H9 (cell line): ENCODE data around the gene CREBRF. TPM values are rescaled to one million over a fixed set of nuclear protein-coding genes. Genes with fewer than 3 reads are reported as not detected.
A peak's percentile ranks its signal among the peaks of the same experiment; 100 is the strongest.

Experiments
- DNase-seq: peaks from one replicate; pipeline ENCODE4 v3.0.0-alpha.2; 2017
- H2AFZ ChIP-seq: one replicate; pipeline ENCODE4 v1.6.1; 2013; ENCODE audit warnings: mild to moderate bottlenecking, low read length, control low read depth, moderate library complexity
- H2AK5ac ChIP-seq: 2 replicates; pipeline ENCODE4 v1.6.1; 2013; ENCODE audit warnings: low read length, control low read depth, mixed read lengths; ENCODE audit not compliant: insufficient read length
- H2BK120ac ChIP-seq: one replicate; pipeline ENCODE4 v1.6.1; 2013; ENCODE audit warnings: low read depth, mild to moderate bottlenecking, low read length, control low read depth, inconsistent platforms; ENCODE audit not compliant: poor library complexity, severe bottlenecking
- H2BK12ac ChIP-seq: 2 replicates; pipeline ENCODE4 v1.6.1; 2013; ENCODE audit warnings: low read length, control low read depth, mixed read lengths, low read depth; ENCODE audit not compliant: insufficient read length
- H2BK15ac ChIP-seq: 2 replicates; pipeline ENCODE4 v1.6.1; 2013; ENCODE audit warnings: low read depth, low read length, control low read depth
- H2BK20ac ChIP-seq: one replicate; pipeline ENCODE4 v1.6.1; 2013; ENCODE audit warnings: low read depth, mild to moderate bottlenecking, low read length, control low read depth, inconsistent platforms; ENCODE audit not compliant: poor library complexity, severe bottlenecking
- H2BK5ac ChIP-seq: 2 replicates; pipeline ENCODE4 v1.6.1; 2013; ENCODE audit warnings: low read length, control low read depth, mixed read lengths; ENCODE audit not compliant: insufficient read length
- H3K14ac ChIP-seq: 2 replicates; pipeline ENCODE4 v1.6.1; 2013; ENCODE audit warnings: low read length, control low read depth; ENCODE audit not compliant: insufficient read depth
- H3K18ac ChIP-seq: 2 replicates; pipeline ENCODE4 v1.6.1; 2013; ENCODE audit warnings: low read depth, mild to moderate bottlenecking, mixed read lengths, low read length, control low read depth; ENCODE audit not compliant: insufficient read length
- H3K23ac ChIP-seq: 2 replicates; pipeline ENCODE4 v1.6.1; 2013; ENCODE audit warnings: low read length, control low read depth, mixed read lengths, low read depth; ENCODE audit not compliant: insufficient read length
- H3K23me2 ChIP-seq: 2 replicates; pipeline ENCODE4 v1.6.1; 2013; ENCODE audit warnings: low read depth, mild to moderate bottlenecking, mixed read lengths, low read length, control low read depth; ENCODE audit not compliant: insufficient read length, poor library complexity, severe bottlenecking
- H3K27ac ChIP-seq: 2 replicates; pipeline ENCODE4 v1.5.1; 2013; ENCODE audit warnings: low read length, control low read depth, mixed read lengths, low read depth; ENCODE audit not compliant: insufficient read length
- H3K27me3 ChIP-seq: 2 replicates; pipeline ENCODE4 v1.6.1; 2013; ENCODE audit warnings: low read length, control low read depth, inconsistent platforms; ENCODE audit not compliant: insufficient read depth
- H3K4ac ChIP-seq: 2 replicates; pipeline ENCODE4 v1.6.1; 2013; ENCODE audit warnings: low read depth, mild to moderate bottlenecking, control low read depth, inconsistent platforms, low read length, moderate library complexity
- H3K4me1 ChIP-seq: 2 replicates; pipeline ENCODE4 v1.6.1; 2013; ENCODE audit warnings: low read length, control low read depth, inconsistent platforms; ENCODE audit not compliant: insufficient read depth
- H3K4me2 ChIP-seq: 2 replicates; pipeline ENCODE4 v1.6.1; 2013; ENCODE audit warnings: low read length, control low read depth, mixed read lengths; ENCODE audit not compliant: insufficient read length, insufficient read depth
- H3K56ac ChIP-seq: 2 replicates; pipeline ENCODE4 v1.6.1; 2013; ENCODE audit warnings: low read depth, mild to moderate bottlenecking, mixed read lengths, low read length, control low read depth; ENCODE audit not compliant: insufficient read length
- H3K79me1 ChIP-seq: 2 replicates; pipeline ENCODE4 v1.6.1; 2013; ENCODE audit warnings: low read depth, mild to moderate bottlenecking, moderate library complexity, low read length, control low read depth, inconsistent platforms; ENCODE audit not compliant: insufficient read depth, poor library complexity, severe bottlenecking
- H3K79me2 ChIP-seq: 2 replicates; pipeline ENCODE4 v1.6.1; 2013; ENCODE audit warnings: low read length, control low read depth, inconsistent platforms; ENCODE audit not compliant: insufficient read depth
- H3K9ac ChIP-seq: 2 replicates; pipeline ENCODE4 v1.6.1; 2013; ENCODE audit warnings: low read length, control low read depth, mixed read lengths; ENCODE audit not compliant: insufficient read length; ENCODE audit errors: extremely low read depth
- H3K9me3 ChIP-seq: one replicate; pipeline ENCODE4 v1.6.1; 2013; ENCODE audit warnings: low read depth, low read length, inconsistent platforms; ENCODE audit not compliant: control insufficient read depth
- H3T11ph ChIP-seq: one replicate; pipeline ENCODE4 v1.6.1; 2013; ENCODE audit warnings: mild to moderate bottlenecking, low read length, control low read depth, inconsistent platforms
- H4K20me1 ChIP-seq: one replicate; pipeline ENCODE4 v1.6.1; 2013; ENCODE audit not compliant: control insufficient read depth, insufficient read length, insufficient read depth
- H4K5ac ChIP-seq: 2 replicates; pipeline ENCODE4 v1.6.1; 2013; ENCODE audit warnings: low read depth, mild to moderate bottlenecking, mixed read lengths, low read length, control low read depth; ENCODE audit not compliant: insufficient read length
- H4K8ac ChIP-seq: replicated peaks from 2 replicates; pipeline ENCODE4 v1.6.1; 2013; ENCODE audit warnings: low read length, control low read depth, mixed read lengths, low read depth; ENCODE audit not compliant: insufficient read length
- H4K91ac ChIP-seq: 2 replicates; pipeline ENCODE4 v1.6.1; 2013; ENCODE audit warnings: low read depth, mild to moderate bottlenecking, moderate library complexity, mixed read lengths, low read length, control low read depth; ENCODE audit not compliant: insufficient read length
- H3K27ac Mint-ChIP-seq, 3 experiments: 2 replicates in 2 of 3; 3 replicates in 1 of 3; pipeline ENCODE4 v1.8.0; 2020 to 2021; ENCODE audit warnings: mixed read lengths in 3 of 3, mild to moderate bottlenecking in 1 of 3, moderate library complexity in 1 of 3
- H3K27me3 Mint-ChIP-seq: 2 replicates; pipeline ENCODE4 v1.8.0; 2021; ENCODE audit warnings: low read depth, mild to moderate bottlenecking, moderate library complexity, mixed read lengths
- H3K36me3 Mint-ChIP-seq, 3 experiments: 2 replicates in 2 of 3; 3 replicates in 1 of 3; pipeline ENCODE4 v1.8.0; 2020 to 2021; ENCODE audit warnings: low read depth in 3 of 3, mixed read lengths in 3 of 3; ENCODE audit not compliant: insufficient read depth in 1 of 3
- H3K4me1 Mint-ChIP-seq, 2 experiments: 2 replicates each; pipeline ENCODE4 v1.8.0; 2020; ENCODE audit warnings: mixed read lengths in 2 of 2
- H3K4me3 Mint-ChIP-seq, 2 experiments: 2 replicates in 1 of 2; 3 replicates in 1 of 2; pipeline ENCODE4 v1.8.0; 2020 to 2021; ENCODE audit warnings: mild to moderate bottlenecking in 2 of 2, mixed read lengths in 2 of 2, moderate library complexity in 1 of 2
- H3K9me3 Mint-ChIP-seq, 2 experiments: 2 replicates in 1 of 2; 3 replicates in 1 of 2; pipeline ENCODE4 v1.8.0; 2020; ENCODE audit warnings: mild to moderate bottlenecking in 2 of 2, mixed read lengths in 2 of 2, moderate library complexity in 1 of 2
- CTCF ChIP-seq: fragments of 200-600 bp; sonication (generic); conservative IDR thresholded peaks from 3 replicates; pipeline ENCODE4 v1.8.0; 2021; ENCODE audit warnings: antibody characterized with exemption, mild to moderate bottlenecking
- WGBS: extraction: QIAGEN DNeasy Blood & Tissue Kit; methylation state at CpG from one replicate; pipeline ENCODE4 v1.1.7; 2013; ENCODE audit warnings: missing lambda C conversion rate, low lambda C conversion rate, mixed read lengths; ENCODE audit not compliant: insufficient read length; ENCODE audit errors: extremely low coverage; 5-methylcytosine and 5-hydroxymethylcytosine counted together
- total RNA-seq: library from RNA; stranded (reverse); gene quantifications from 2 replicates; pipeline ENCODE4 v1.2.1, GENCODE V29; 2021

Gene CREBRF
- total RNA-seq, 1 experiment from 2014 or later = 2.7 TPM

- no peak for DNase-seq
- H3K36me3 Mint-ChIP-seq = peaks cover 0 to 3% (median 0%) of the 10 kb centered on the region in 3 experiments; a peak in 1 of 7 replicates
- Histone ChIP-seq H3K4ac (no peak overlapping the region), H3K79me2 (no peaks in the 10 kb centered on the region), H2AK5ac (no peak overlapping the region), H3K18ac (no peak overlapping the region), H3T11ph (no peak overlapping the region), H2BK5ac (no peak overlapping the region), H2BK12ac (no peak overlapping the region), H3K9me3 (no peaks in the 10 kb centered on the region), H3K56ac (no peak overlapping the region), H2AFZ (no peak overlapping the region), H4K5ac (no peak overlapping the region), H2BK120ac (no peak overlapping the region), H4K91ac (no peak overlapping the region), H4K20me1 (no peaks in the 10 kb centered on the region), H2BK15ac (no peak overlapping the region), H3K9ac (no peak overlapping the region), H4K8ac (no peak overlapping the region), H3K4me2 (no peak overlapping the region), H2BK20ac (no peak overlapping the region), H3K27ac (no peak overlapping the region), H3K23ac (no peak overlapping the region), H3K14ac (no peak overlapping the region), H3K79me1 (no peaks in the 10 kb centered on the region), H3K27me3 (no peaks in the 10 kb centered on the region), H3K4me1 (no peaks in the 10 kb centered on the region), H3K23me2 (no peaks in the 10 kb centered on the region)
- TF ChIP-seq CTCF = no peak
- no peak overlapping the region for H3K4me3 Mint-ChIP-seq
- no peaks in the 10 kb centered on the region for H3K27me3 Mint-ChIP-seq
- WGBS = 100% methylated on average over 1 of the region's 3 CpGs
- H3K4me1 Mint-ChIP-seq = peaks cover 15 to 20% of the 10 kb centered on the region in 2 experiments
- H3K9me3 Mint-ChIP-seq = no peaks in the 10 kb centered on the region
- peak overlapping the region in 1 of 3 experiments; percentile 62; a peak in 3 of 7 replicates for H3K27ac Mint-ChIP-seq
Observed at GRCh38 chr5:173108914-173109313, 52.8 kb downstream of the CREBRF start.
